ENCODE measurements around the gene AIFM2. TPM values are rescaled to one million over a fixed set of nuclear protein-coding genes. Genes with fewer than 3 reads are reported as not detected.

Gene AIFM2
- total and polyA plus RNA-seq, 9 of the 15 experiments (the other 6 are each of a cell fraction or from before 2014, with no cell fraction given) = 2.7 to 14.1 (median 9.2) TPM

Other genes with a start within 250 kb of the AIFM2 start
- not detected in 2 replicates for gene MACROH2A2, start 80.0 kb downstream of the AIFM2 start, total RNA-seq (2014; rRNA removed)
- gene MACROH2A2, start 80.0 kb downstream of the AIFM2 start, total RNA-seq (2014; rRNA removed; fragmentation: Illumina TruSeq; extraction: Trizol) = not detected in 2 replicates
- gene MACROH2A2, start 80.0 kb downstream of the AIFM2 start, total RNA-seq (2015; rRNA removed; fragmentation: Illumina TruSeq; extraction: Trizol) = not detected in 2 replicates
- not detected in 2 replicates for gene MACROH2A2, start 80.0 kb downstream of the AIFM2 start, total RNA-seq (2021)
- gene MACROH2A2, start 80.0 kb downstream of the AIFM2 start, polyA plus RNA-seq (2011; rRNA removed) = not detected in 2 replicates
- not detected in 2 replicates for gene MACROH2A2, start 80.0 kb downstream of the AIFM2 start, polyA plus RNA-seq (2014; fragmentation: Illumina TruSeq; extraction: Trizol)
- under 1 TPM in 1 of 2 experiments, not detected in 1; 0.07 TPM for gene MACROH2A2, start 80.0 kb downstream of the AIFM2 start, polyA plus RNA-seq (2014; fragmentation: Nextera tagmentation; extraction: Ambion mirVana)
- 0.13 TPM in 1 of 2 replicates, not detected in the other for gene MACROH2A2, start 80.0 kb downstream of the AIFM2 start, polyA plus RNA-seq (2014; rRNA removed)
- 0.91 and 1.8 TPM in 2 replicates for gene TYSND1, start 13.9 kb upstream of the AIFM2 start, total RNA-seq (2014; rRNA removed)
- 0.41 and 1.4 TPM in 2 replicates for gene TYSND1, start 13.9 kb upstream of the AIFM2 start, total RNA-seq (2014; rRNA removed; fragmentation: Illumina TruSeq; extraction: Trizol)
- 1.4 and 1.6 TPM in 2 replicates for gene TYSND1, start 13.9 kb upstream of the AIFM2 start, total RNA-seq (2015; rRNA removed; fragmentation: Illumina TruSeq; extraction: Trizol)
- 1.7 and 1.9 TPM in 2 replicates for gene TYSND1, start 13.9 kb upstream of the AIFM2 start, total RNA-seq (2021)
- gene TYSND1, start 13.9 kb upstream of the AIFM2 start, polyA plus RNA-seq (2011; rRNA removed) = 1.3 and 2.0 TPM in 2 replicates
- gene TYSND1, start 13.9 kb upstream of the AIFM2 start, polyA plus RNA-seq (2014; fragmentation: Illumina TruSeq; extraction: Trizol) = 1.3 TPM in 2 replicates
- under 1 TPM; 0.60 to 0.65 TPM for gene TYSND1, start 13.9 kb upstream of the AIFM2 start, polyA plus RNA-seq (2014; fragmentation: Nextera tagmentation; extraction: Ambion mirVana)
- 1.3 and 2.0 TPM in 2 replicates for gene TYSND1, start 13.9 kb upstream of the AIFM2 start, polyA plus RNA-seq (2014; rRNA removed)
- 63.0 and 68.5 TPM in 2 replicates for gene SAR1A, start 37.7 kb upstream of the AIFM2 start, total RNA-seq (2014; rRNA removed)
- gene SAR1A, start 37.7 kb upstream of the AIFM2 start, total RNA-seq (2014; rRNA removed; fragmentation: Illumina TruSeq; extraction: Trizol) = 96.9 and 105 TPM in 2 replicates
- gene SAR1A, start 37.7 kb upstream of the AIFM2 start, total RNA-seq (2015; rRNA removed; fragmentation: Illumina TruSeq; extraction: Trizol) = 79.4 and 84.9 TPM in 2 replicates
- gene SAR1A, start 37.7 kb upstream of the AIFM2 start, total RNA-seq (2021) = 119 and 123 TPM in 2 replicates
- gene SAR1A, start 37.7 kb upstream of the AIFM2 start, polyA plus RNA-seq (2011; rRNA removed) = 123 and 129 TPM in 2 replicates
- 73.8 and 76.6 TPM in 2 replicates for gene SAR1A, start 37.7 kb upstream of the AIFM2 start, polyA plus RNA-seq (2014; fragmentation: Illumina TruSeq; extraction: Trizol)
- 100 to 1,000 TPM; 115 to 132 TPM for gene SAR1A, start 37.7 kb upstream of the AIFM2 start, polyA plus RNA-seq (2014; fragmentation: Nextera tagmentation; extraction: Ambion mirVana)
- 53.0 and 55.8 TPM in 2 replicates for gene SAR1A, start 37.7 kb upstream of the AIFM2 start, polyA plus RNA-seq (2014; rRNA removed)
- 378 and 453 TPM in 2 replicates for gene PPA1, start 100.6 kb upstream of the AIFM2 start, total RNA-seq (2014; rRNA removed)
- 635 and 699 TPM in 2 replicates for gene PPA1, start 100.6 kb upstream of the AIFM2 start, total RNA-seq (2014; rRNA removed; fragmentation: Illumina TruSeq; extraction: Trizol)
- 463 and 482 TPM in 2 replicates for gene PPA1, start 100.6 kb upstream of the AIFM2 start, total RNA-seq (2015; rRNA removed; fragmentation: Illumina TruSeq; extraction: Trizol)
- 418 and 448 TPM in 2 replicates for gene PPA1, start 100.6 kb upstream of the AIFM2 start, total RNA-seq (2021)
- 408 and 606 TPM in 2 replicates for gene PPA1, start 100.6 kb upstream of the AIFM2 start, polyA plus RNA-seq (2011; rRNA removed)
- 454 and 471 TPM in 2 replicates for gene PPA1, start 100.6 kb upstream of the AIFM2 start, polyA plus RNA-seq (2014; fragmentation: Illumina TruSeq; extraction: Trizol)
- gene PPA1, start 100.6 kb upstream of the AIFM2 start, polyA plus RNA-seq (2014; fragmentation: Nextera tagmentation; extraction: Ambion mirVana) = 100 to 1,000 TPM; 301 to 366 TPM
- gene PPA1, start 100.6 kb upstream of the AIFM2 start, polyA plus RNA-seq (2014; rRNA removed) = 591 and 627 TPM in 2 replicates
- gene NPFFR1, start 151.2 kb upstream of the AIFM2 start, total RNA-seq (2014; rRNA removed) = not detected in 2 replicates
- gene NPFFR1, start 151.2 kb upstream of the AIFM2 start, total RNA-seq (2014; rRNA removed; fragmentation: Illumina TruSeq; extraction: Trizol) = under 0.01 TPM in 1 of 2 replicates, not detected in the other
- not detected in 2 replicates for gene NPFFR1, start 151.2 kb upstream of the AIFM2 start, total RNA-seq (2015; rRNA removed; fragmentation: Illumina TruSeq; extraction: Trizol)
- gene NPFFR1, start 151.2 kb upstream of the AIFM2 start, total RNA-seq (2021) = not detected in 2 replicates
- not detected in 2 replicates for gene NPFFR1, start 151.2 kb upstream of the AIFM2 start, polyA plus RNA-seq (2011; rRNA removed)
- not detected in 2 replicates for gene NPFFR1, start 151.2 kb upstream of the AIFM2 start, polyA plus RNA-seq (2014; fragmentation: Illumina TruSeq; extraction: Trizol)
- gene NPFFR1, start 151.2 kb upstream of the AIFM2 start, polyA plus RNA-seq (2014; fragmentation: Nextera tagmentation; extraction: Ambion mirVana) = not detected
- not detected in 2 replicates for gene NPFFR1, start 151.2 kb upstream of the AIFM2 start, polyA plus RNA-seq (2014; rRNA removed)
- gene LRRC20, start 249.8 kb upstream of the AIFM2 start, total RNA-seq (2014; rRNA removed) = 9.8 and 14.3 TPM in 2 replicates
- gene LRRC20, start 249.8 kb upstream of the AIFM2 start, total RNA-seq (2014; rRNA removed; fragmentation: Illumina TruSeq; extraction: Trizol) = 3.9 and 4.4 TPM in 2 replicates
- gene LRRC20, start 249.8 kb upstream of the AIFM2 start, total RNA-seq (2015; rRNA removed; fragmentation: Illumina TruSeq; extraction: Trizol) = 8.6 and 10.1 TPM in 2 replicates
- 12.4 and 13.1 TPM in 2 replicates for gene LRRC20, start 249.8 kb upstream of the AIFM2 start, total RNA-seq (2021)
- 15.8 and 16.9 TPM in 2 replicates for gene LRRC20, start 249.8 kb upstream of the AIFM2 start, polyA plus RNA-seq (2011; rRNA removed)
- gene LRRC20, start 249.8 kb upstream of the AIFM2 start, polyA plus RNA-seq (2014; fragmentation: Illumina TruSeq; extraction: Trizol) = 14.2 and 16.7 TPM in 2 replicates
- 1 to 10 TPM; 2.3 to 3.0 TPM for gene LRRC20, start 249.8 kb upstream of the AIFM2 start, polyA plus RNA-seq (2014; fragmentation: Nextera tagmentation; extraction: Ambion mirVana)
- 11.0 and 11.4 TPM in 2 replicates for gene LRRC20, start 249.8 kb upstream of the AIFM2 start, polyA plus RNA-seq (2014; rRNA removed)